Breast epithelium (tissue), 4 donors: ENCODE results near the gene TTC28. TPM values are rescaled to one million over a fixed set of nuclear protein-coding genes. Genes with fewer than 3 reads are reported as not detected.

Experiments
- DNase-seq, 2 donors: peaks; one replicate each; pipeline ENCODE4 v3.0.0-alpha.2; 2019; ENCODE audit warnings: low spot score in 2 of 2
- H3K27ac ChIP-seq, 2 donors: fragments of 200-600 bp; sonication (generic) in 1 of 2; one replicate each; pipeline ENCODE4 v1.5.1; 2016 to 2019; ENCODE audit warnings: mild to moderate bottlenecking in 1 of 2
- H3K27me3 ChIP-seq, 2 donors: fragments of 200-600 bp; sonication (generic) in 1 of 2; one replicate each; pipeline versions ENCODE4 v1.5.1 to v1.6.0; 2017 to 2019; ENCODE audit warnings: control low read depth in 1 of 2, mild to moderate bottlenecking in 1 of 2
- H3K36me3 ChIP-seq: fragments of 200-600 bp; one replicate; pipeline ENCODE4 v1.5.1; 2019
- H3K4me1 ChIP-seq, 2 donors: fragments of 200-600 bp; sonication (generic); one replicate each; pipeline ENCODE4 v1.5.1; 2016 to 2019; ENCODE audit warnings: control low read depth in 1 of 2
- H3K4me3 ChIP-seq, 3 donors: fragments of 200-600 bp; sonication (generic); 1 replicate in 2 of 3; 2 replicates in 1 of 3; pipeline ENCODE4 v1.5.1; 2016 to 2019; ENCODE audit warnings: mild to moderate bottlenecking in 3 of 3, moderate library complexity in 2 of 3
- H3K9me3 ChIP-seq, 2 donors: fragments of 200-600 bp; sonication (generic) in 1 of 2; one replicate each; pipeline ENCODE4 v1.5.1; 2016 to 2019; ENCODE audit warnings: control low read depth in 1 of 2
- POLR2A ChIP-seq: fragments of 450-650 bp; IDR thresholded peaks from one replicate; pipeline ENCODE4 v1.6.1; 2016; ENCODE audit warnings: antibody characterized with exemption, mild to moderate bottlenecking, moderate library complexity
- POLR2AphosphoS5 ChIP-seq, 3 donors: sonication (generic); formaldehyde crosslinking; IDR thresholded peaks; one replicate each; pipeline ENCODE4 v1.6.1; 2017; ENCODE audit warnings: antibody characterized with exemption in 3 of 3
- intact Hi-C: fragments of 100-400 bp; cut with DNase I; formaldehyde crosslinking; loops from one replicate; pipeline ENCODE4 v1.15.1; 2023; ENCODE audit warnings: low total_unique reads
- total RNA-seq, 3 donors: library from RNA; depleted of rRNA; stranded (reverse); fragments of >200 nt; gene quantifications; one replicate each; pipeline ENCODE4 v1.1.0, GENCODE V29; 2016
- TF ChIP-seq, protein P1 (sequence below), 3 donors: fragments of 450-650 bp; IDR thresholded peaks; one replicate each; pipeline ENCODE4 v1.5.1; 2016 to 2017; ENCODE audit warnings: antibody characterized with exemption in 3 of 3, mild to moderate bottlenecking in 3 of 3, moderate library complexity in 3 of 3

The TTC28 gene
- total RNA-seq, 3 donors from 2014 or later, result 33.5 to 43.3 (median 40.2) TPM

DNA sequence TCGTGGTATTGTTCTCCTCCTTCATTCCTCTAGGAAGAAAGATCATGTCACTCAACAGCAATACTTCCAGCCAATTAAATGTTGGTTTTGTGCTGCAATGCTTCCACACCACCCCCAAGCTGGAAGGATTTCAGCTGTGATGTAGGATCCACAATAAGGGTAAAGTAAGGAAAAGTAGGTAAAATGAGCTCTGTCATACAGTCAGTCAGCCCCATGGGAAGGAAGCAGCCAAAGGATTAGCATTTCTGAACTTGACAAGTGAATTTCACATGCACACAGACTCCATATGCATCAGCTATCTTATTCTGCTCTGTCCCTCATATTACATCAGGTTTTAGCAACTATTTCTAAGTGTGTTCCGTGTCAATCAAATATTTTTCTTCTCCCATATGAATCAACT, 197.9 kb downstream of the TTC28 start:
- TF ChIP-seq POLR2AphosphoS5 (IDR thresholded peaks at IDR 0.05) (no peak), POLR2A (no peak)
- TF ChIP-seq, protein P1, sequence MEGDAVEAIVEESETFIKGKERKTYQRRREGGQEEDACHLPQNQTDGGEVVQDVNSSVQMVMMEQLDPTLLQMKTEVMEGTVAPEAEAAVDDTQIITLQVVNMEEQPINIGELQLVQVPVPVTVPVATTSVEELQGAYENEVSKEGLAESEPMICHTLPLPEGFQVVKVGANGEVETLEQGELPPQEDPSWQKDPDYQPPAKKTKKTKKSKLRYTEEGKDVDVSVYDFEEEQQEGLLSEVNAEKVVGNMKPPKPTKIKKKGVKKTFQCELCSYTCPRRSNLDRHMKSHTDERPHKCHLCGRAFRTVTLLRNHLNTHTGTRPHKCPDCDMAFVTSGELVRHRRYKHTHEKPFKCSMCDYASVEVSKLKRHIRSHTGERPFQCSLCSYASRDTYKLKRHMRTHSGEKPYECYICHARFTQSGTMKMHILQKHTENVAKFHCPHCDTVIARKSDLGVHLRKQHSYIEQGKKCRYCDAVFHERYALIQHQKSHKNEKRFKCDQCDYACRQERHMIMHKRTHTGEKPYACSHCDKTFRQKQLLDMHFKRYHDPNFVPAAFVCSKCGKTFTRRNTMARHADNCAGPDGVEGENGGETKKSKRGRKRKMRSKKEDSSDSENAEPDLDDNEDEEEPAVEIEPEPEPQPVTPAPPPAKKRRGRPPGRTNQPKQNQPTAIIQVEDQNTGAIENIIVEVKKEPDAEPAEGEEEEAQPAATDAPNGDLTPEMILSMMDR (IDR thresholded peaks at IDR 0.05), result no peak
- no peaks in the 10 kb centered on the region for H3K4me1 ChIP-seq
- intact Hi-C loops, result no loop called here

GRCh38 chr22:28480000-28480715, 199.5 kb downstream of the TTC28 start:
- intact Hi-C loops, result no loop called here
- DNase-seq, result no peak
- TF ChIP-seq POLR2A, result no peak
- TF ChIP-seq POLR2AphosphoS5 (IDR thresholded peaks at IDR 0.05), result no peak
- TF ChIP-seq, protein P1 (IDR thresholded peaks at IDR 0.05), result no peak
- Histone ChIP-seq H3K9me3 (no peaks in the 10 kb centered on the region), H3K4me1 (no peaks in the 10 kb centered on the region), H3K27me3 (no peaks in the 10 kb centered on the region), H3K4me3 (no peak overlapping the region), H3K36me3 (no peaks in the 10 kb centered on the region), H3K27ac (no peak overlapping the region)

More for the DNA sequence above, 197.9 kb downstream of the TTC28 start:
- H3K4me3 ChIP-seq, result no peak overlapping the region
- no peaks in the 10 kb centered on the region for H3K36me3 ChIP-seq
- no peak overlapping the region for H3K27ac ChIP-seq
- no peak for DNase-seq
- no peaks in the 10 kb centered on the region for H3K9me3 ChIP-seq
- H3K27me3 ChIP-seq, result no peaks in the 10 kb centered on the region

DNA sequence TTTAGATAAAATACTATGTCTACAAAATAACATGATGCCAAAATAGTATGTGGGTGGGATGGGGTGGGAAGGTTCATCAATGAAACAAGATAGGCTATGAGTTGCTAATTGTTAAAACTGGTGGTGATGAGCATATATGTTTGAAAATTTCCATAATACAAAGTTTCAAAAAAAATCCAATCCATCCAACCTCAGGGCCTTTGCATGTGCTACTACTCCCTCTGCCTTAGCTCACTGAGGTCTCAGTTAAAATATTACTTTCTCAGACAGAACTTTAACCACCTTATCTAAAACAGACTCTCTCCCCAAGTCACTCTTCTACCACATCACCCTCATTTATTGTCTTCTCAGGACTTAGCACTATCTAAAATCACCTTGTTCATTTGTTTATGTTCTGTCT, 201.1 kb downstream of the TTC28 start:
- H3K36me3 ChIP-seq, result no peaks in the 10 kb centered on the region
- DNase-seq, result no peak
- intact Hi-C loops, result no loop called here
- H3K27ac ChIP-seq, result no peak overlapping the region
- no peaks in the 10 kb centered on the region for H3K4me1 ChIP-seq
- no peaks in the 10 kb centered on the region for H3K9me3 ChIP-seq
- TF ChIP-seq POLR2AphosphoS5 (IDR thresholded peaks at IDR 0.05) (no peak), POLR2A (no peak)
- TF ChIP-seq, protein P1 (IDR thresholded peaks at IDR 0.05), result no peak
- H3K27me3 ChIP-seq, result no peaks in the 10 kb centered on the region
- no peak overlapping the region for H3K4me3 ChIP-seq

GRCh38 chr22:28477556-28477955, 202.1 kb downstream of the TTC28 start:
- H3K27me3 ChIP-seq, result no peaks in the 10 kb centered on the region
- intact Hi-C loops, result no loop called here
- H3K36me3 ChIP-seq, result no peaks in the 10 kb centered on the region
- no peaks in the 10 kb centered on the region for H3K4me1 ChIP-seq
- no peak for DNase-seq
- no peak overlapping the region for H3K4me3 ChIP-seq
- no peaks in the 10 kb centered on the region for H3K9me3 ChIP-seq
- no peak overlapping the region for H3K27ac ChIP-seq
- no peak for TF ChIP-seq POLR2AphosphoS5 (IDR thresholded peaks at IDR 0.05)
- TF ChIP-seq, protein P1 (IDR thresholded peaks at IDR 0.05), result no peak
- TF ChIP-seq POLR2A, result no peak

- TF ChIP-seq POLR2AphosphoS5 (IDR thresholded peaks at IDR 0.05), result no peak
- TF ChIP-seq, protein P1 (IDR thresholded peaks at IDR 0.05), result no peak
- no peak for TF ChIP-seq POLR2A
- Histone ChIP-seq H3K4me1 (no peaks in the 10 kb centered on the region), H3K27ac (no peak overlapping the region), H3K9me3 (no peaks in the 10 kb centered on the region), H3K36me3 (no peaks in the 10 kb centered on the region), H3K4me3 (no peak overlapping the region), H3K27me3 (no peaks in the 10 kb centered on the region)
- DNase-seq, result no peak
- intact Hi-C loops, result loop anchor here (5.0 kb wide), 2 partner anchors 278 to 342 kb away; no protein-coding TSS in a partner anchor
Measured at GRCh38 chr22:28474330-28474729, 205.3 kb downstream of the TTC28 start.
